HL-60 (cell line): ENCODE measurements around the gene PIK3R5.

Experiments
- DNase-seq, 2 experiments: peaks; one replicate each; pipeline ENCODE4 v3.0.0-alpha.2; 2010 to 2020; ENCODE audit warnings: low read depth in 1 of 2, low spot score in 1 of 2
- H3K27ac ChIP-seq: fragments of 250-450 bp; sonication (Bioruptor Pico); replicated peaks from 2 replicates; pipeline ENCODE4 v1.5.1; 2020; ENCODE audit warnings: mild to moderate bottlenecking, moderate library complexity
- H3K27me3 ChIP-seq: fragments of 250-450 bp; sonication (Bioruptor Pico); 2 replicates; pipeline ENCODE4 v1.5.1; 2021; ENCODE audit warnings: mild to moderate bottlenecking, moderate library complexity; ENCODE audit not compliant: insufficient read depth, poor library complexity, severe bottlenecking
- H3K4me3 ChIP-seq: replicated peaks from 2 replicates; pipeline ENCODE4 v1.5.1; 2011; ENCODE audit warnings: mild to moderate bottlenecking, control low read depth, low read length; ENCODE audit not compliant: insufficient read depth
- GABPA ChIP-seq: IDR thresholded peaks from 2 replicates; pipeline ENCODE4 v1.6.1; 2012; ENCODE audit warnings: low read depth
- POLR2AphosphoS5 ChIP-seq: IDR thresholded peaks from 2 replicates; pipeline ENCODE4 v1.6.1; 2012; ENCODE audit warnings: low read depth
- SPI1 ChIP-seq: IDR thresholded peaks from 2 replicates; pipeline ENCODE4 v1.6.1; 2012; ENCODE audit warnings: low read depth, mild to moderate bottlenecking, borderline replicate concordance
- TF ChIP-seq, protein P1 (sequence below): IDR thresholded peaks from 2 replicates; pipeline ENCODE4 v1.6.1; 2012; ENCODE audit warnings: low read depth; ENCODE audit not compliant: insufficient replicate concordance
- TF ChIP-seq, protein P2 (sequence below): IDR thresholded peaks from one replicate; pipeline ENCODE4 v1.5.1; 2011; ENCODE audit warnings: low read length, control low read depth, inconsistent platforms; ENCODE audit not compliant: insufficient read depth

The PIK3R5 gene

DNA sequence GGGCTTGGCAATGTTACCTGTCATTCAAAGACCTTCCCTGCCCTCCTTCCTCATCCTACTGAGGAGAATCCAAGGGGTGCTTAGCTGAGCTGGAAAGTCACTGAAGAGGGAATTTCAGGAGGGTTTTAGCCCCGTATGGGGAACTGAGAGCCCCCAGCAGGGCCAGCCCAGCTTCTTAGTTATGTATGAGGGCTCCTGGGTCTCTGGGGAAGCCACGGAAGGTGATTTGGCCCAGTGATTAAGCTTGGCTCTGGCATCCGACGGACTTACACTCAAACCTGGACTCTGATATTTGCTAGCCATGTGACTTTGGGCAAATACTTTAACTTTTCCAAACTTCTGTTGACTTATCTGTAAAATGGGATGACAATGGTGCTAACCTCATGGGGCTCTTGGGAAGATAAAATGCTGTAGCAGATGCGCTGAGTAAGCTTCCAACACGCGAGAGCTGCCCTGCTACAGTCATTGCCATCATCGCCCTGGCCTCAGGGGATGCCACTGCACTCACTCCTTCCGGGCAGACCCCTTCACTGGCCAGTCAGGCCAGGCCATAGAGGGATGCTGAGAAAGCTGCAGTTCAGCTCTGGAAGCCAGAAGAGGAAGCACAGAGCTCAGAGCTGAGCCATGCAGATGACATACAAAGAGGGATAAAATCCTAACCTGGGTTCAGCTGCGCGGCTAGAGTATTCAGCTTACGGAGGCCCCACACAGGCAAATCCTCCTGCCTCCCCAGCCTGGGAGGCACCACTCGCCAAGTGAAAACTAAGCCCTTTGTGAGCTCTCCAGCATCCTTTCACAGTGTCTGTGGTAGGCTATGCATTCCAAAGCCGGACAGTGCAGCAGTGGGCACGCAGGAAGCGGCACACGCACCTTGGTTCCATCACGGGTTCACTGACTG lies 53.2 kb downstream of the PIK3R5 start:
- no peak for TF ChIP-seq SPI1
- TF ChIP-seq, protein P1, sequence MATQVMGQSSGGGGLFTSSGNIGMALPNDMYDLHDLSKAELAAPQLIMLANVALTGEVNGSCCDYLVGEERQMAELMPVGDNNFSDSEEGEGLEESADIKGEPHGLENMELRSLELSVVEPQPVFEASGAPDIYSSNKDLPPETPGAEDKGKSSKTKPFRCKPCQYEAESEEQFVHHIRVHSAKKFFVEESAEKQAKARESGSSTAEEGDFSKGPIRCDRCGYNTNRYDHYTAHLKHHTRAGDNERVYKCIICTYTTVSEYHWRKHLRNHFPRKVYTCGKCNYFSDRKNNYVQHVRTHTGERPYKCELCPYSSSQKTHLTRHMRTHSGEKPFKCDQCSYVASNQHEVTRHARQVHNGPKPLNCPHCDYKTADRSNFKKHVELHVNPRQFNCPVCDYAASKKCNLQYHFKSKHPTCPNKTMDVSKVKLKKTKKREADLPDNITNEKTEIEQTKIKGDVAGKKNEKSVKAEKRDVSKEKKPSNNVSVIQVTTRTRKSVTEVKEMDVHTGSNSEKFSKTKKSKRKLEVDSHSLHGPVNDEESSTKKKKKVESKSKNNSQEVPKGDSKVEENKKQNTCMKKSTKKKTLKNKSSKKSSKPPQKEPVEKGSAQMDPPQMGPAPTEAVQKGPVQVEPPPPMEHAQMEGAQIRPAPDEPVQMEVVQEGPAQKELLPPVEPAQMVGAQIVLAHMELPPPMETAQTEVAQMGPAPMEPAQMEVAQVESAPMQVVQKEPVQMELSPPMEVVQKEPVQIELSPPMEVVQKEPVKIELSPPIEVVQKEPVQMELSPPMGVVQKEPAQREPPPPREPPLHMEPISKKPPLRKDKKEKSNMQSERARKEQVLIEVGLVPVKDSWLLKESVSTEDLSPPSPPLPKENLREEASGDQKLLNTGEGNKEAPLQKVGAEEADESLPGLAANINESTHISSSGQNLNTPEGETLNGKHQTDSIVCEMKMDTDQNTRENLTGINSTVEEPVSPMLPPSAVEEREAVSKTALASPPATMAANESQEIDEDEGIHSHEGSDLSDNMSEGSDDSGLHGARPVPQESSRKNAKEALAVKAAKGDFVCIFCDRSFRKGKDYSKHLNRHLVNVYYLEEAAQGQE: no peak
- TF ChIP-seq, protein P2, sequence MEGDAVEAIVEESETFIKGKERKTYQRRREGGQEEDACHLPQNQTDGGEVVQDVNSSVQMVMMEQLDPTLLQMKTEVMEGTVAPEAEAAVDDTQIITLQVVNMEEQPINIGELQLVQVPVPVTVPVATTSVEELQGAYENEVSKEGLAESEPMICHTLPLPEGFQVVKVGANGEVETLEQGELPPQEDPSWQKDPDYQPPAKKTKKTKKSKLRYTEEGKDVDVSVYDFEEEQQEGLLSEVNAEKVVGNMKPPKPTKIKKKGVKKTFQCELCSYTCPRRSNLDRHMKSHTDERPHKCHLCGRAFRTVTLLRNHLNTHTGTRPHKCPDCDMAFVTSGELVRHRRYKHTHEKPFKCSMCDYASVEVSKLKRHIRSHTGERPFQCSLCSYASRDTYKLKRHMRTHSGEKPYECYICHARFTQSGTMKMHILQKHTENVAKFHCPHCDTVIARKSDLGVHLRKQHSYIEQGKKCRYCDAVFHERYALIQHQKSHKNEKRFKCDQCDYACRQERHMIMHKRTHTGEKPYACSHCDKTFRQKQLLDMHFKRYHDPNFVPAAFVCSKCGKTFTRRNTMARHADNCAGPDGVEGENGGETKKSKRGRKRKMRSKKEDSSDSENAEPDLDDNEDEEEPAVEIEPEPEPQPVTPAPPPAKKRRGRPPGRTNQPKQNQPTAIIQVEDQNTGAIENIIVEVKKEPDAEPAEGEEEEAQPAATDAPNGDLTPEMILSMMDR: no peak
- no peak for TF ChIP-seq GABPA
- no peak for TF ChIP-seq POLR2AphosphoS5
- DNase-seq: no peak
- no peaks in the 10 kb centered on the region for H3K27me3 ChIP-seq
- no peak overlapping the region for H3K27ac ChIP-seq
- H3K4me3 ChIP-seq: no peak overlapping the region

DNA sequence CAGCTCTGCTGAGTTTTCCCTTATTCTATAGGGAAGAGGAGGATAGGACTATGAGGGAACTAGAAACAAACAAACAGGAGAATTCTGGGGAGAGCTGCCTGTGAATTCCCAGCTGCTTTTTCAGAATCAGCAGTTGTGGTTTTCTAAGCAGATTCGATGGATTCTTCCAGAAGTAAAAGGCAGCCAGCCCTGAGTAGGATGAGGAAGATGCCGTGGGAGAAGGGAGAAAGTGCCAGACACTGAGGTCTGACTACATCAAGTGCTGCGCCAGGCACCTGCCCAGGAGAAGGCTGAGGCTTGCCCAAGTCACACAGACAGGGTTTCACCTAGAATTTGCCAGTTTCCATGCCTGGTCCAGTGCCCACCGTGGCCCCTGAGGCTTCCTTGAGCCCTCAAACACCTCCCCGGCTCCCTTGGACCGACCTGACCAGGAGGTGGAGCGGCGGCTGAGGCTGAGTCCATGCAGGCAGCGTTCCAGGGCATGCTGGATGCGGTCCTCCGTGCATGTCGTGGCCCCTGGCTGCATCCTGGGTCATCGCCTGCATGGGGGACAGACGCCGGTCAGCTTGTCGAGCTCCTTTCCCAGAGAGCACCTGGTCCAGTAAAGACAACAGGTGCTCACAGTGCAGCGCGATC lies 54.4 kb downstream of the PIK3R5 start:
- Histone ChIP-seq H3K27ac (no peak overlapping the region), H3K4me3 (no peak overlapping the region), H3K27me3 (no peaks in the 10 kb centered on the region)
- TF ChIP-seq, protein P1: no peak
- TF ChIP-seq SPI1 (no peak), GABPA (no peak), POLR2AphosphoS5 (no peak)
- TF ChIP-seq, protein P2: no peak
- DNase-seq: no peak

DNA sequence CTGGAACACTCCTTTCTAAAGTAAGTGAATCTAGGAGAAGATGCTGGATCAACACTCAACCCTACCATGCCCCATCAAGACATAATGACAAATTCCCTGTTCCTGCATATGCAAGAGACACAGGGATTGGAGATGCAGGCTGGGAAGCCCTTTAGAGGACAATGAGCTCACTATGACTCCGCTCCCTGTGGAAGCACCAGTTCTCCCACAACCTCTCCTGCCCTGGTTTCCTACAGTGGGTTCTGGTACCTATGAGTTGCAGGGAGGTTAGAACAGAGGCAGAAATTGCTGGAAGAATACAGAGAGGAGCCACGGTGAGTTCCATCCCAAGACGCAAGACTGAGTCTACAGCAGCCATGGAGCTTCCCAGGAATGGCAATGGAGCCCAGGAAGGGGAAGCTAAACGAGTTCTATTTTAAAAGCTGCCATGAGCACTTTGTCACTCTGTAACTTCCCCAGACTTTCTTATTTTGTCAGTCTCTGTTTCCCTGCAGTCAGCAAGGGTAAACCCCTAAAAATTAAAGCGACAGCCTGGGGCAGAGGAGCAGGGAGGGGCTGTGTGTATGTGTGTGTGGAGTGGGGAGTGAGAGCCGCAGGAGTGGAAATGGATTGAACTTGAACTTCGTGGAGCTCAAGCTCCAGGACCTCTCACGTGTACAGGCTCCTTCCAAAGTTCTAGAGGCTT lies 55.8 kb downstream of the PIK3R5 start:
- Histone ChIP-seq H3K27ac (no peak overlapping the region), H3K27me3 (no peaks in the 10 kb centered on the region), H3K4me3 (no peak overlapping the region)
- DNase-seq: no peak
- no peak for TF ChIP-seq GABPA
- TF ChIP-seq, protein P1: no peak
- TF ChIP-seq SPI1: no peak
- TF ChIP-seq POLR2AphosphoS5: no peak
- TF ChIP-seq, protein P2: no peak
